Heart left ventricle (tissue), 16 donors: ENCODE results near the gene ASF1B. TPM values are rescaled to one million over a fixed set of nuclear protein-coding genes. Genes with fewer than 3 reads are reported as not detected.

ENCODE experiments used
- ATAC-seq, 4 donors: fragments of 200-7000 bp; cut with Tn5 transposase; one replicate each; pipeline ENCODE4 v1.9.1; 2020 to 2022; ENCODE audit warnings: moderate library complexity in 4 of 4, mild to moderate bottlenecking in 3 of 4, moderate number of reproducible peaks in 1 of 4
- DNase-seq, 5 donors: peaks; one replicate each; pipeline ENCODE4 v3.0.0-alpha.2; 2020
- H3K27ac ChIP-seq, 12 donors: fragments of 200-600 bp; sonication (generic) in 4 of 12; one replicate each; pipeline versions ENCODE4 v1.5.0 to v1.8.0; 2016 to 2022; ENCODE audit warnings: mild to moderate bottlenecking in 2 of 12
- H3K27me3 ChIP-seq, 9 donors: fragments of 200-600 bp; sonication (generic) in 2 of 9; one replicate each; pipeline versions ENCODE4 v1.5.1 to v1.8.0; 2016 to 2022; ENCODE audit warnings: mild to moderate bottlenecking in 3 of 9
- H3K36me3 ChIP-seq, 9 donors: fragments of 200-600 bp; sonication (generic) in 2 of 9; one replicate each; pipeline versions ENCODE4 v1.5.0 to v1.8.0; 2018 to 2022; ENCODE audit warnings: mild to moderate bottlenecking in 2 of 9
- H3K4me1 ChIP-seq, 12 donors: fragments of 200-600 bp; sonication (generic) in 4 of 12; one replicate each; pipeline versions ENCODE4 v1.5.0 to v1.8.0; 2016 to 2022; ENCODE audit warnings: mild to moderate bottlenecking in 3 of 12
- H3K4me3 ChIP-seq, 12 donors: fragments of 200-600 bp; sonication (generic) in 4 of 12; one replicate each; pipeline versions ENCODE4 v1.5.0 to v1.8.0; 2017 to 2022; ENCODE audit warnings: mild to moderate bottlenecking in 9 of 12, moderate library complexity in 4 of 12
- H3K9me3 ChIP-seq, 12 donors: fragments of 200-600 bp; sonication (generic) in 4 of 12; one replicate each; pipeline versions ENCODE4 v1.5.0 to v1.8.0; 2016 to 2022; ENCODE audit warnings: mild to moderate bottlenecking in 1 of 12
- POLR2A ChIP-seq, 2 donors: fragments of 450-650 bp; IDR thresholded peaks; one replicate each; pipeline ENCODE4 v1.6.1; 2017; ENCODE audit warnings: antibody characterized with exemption in 2 of 2, mild to moderate bottlenecking in 2 of 2, moderate library complexity in 2 of 2
- WGBS, 4 donors: extraction: QIAGEN DNeasy Blood & Tissue Kit in 2 of 4; methylation state at CpG; one replicate each; pipeline versions ENCODE4 v1.1.5 to v1.1.7; 2013 to 2018; 5-methylcytosine and 5-hydroxymethylcytosine counted together
- intact Hi-C, 10 donors: fragments of 100-400 bp; cut with DNase I; formaldehyde crosslinking; loops; one replicate each; pipeline versions ENCODE4 v1.11.1 to v1.14.2; 2022
- polyA plus RNA-seq, 2 donors: library from polyadenylated mRNA; stranded (reverse); fragments of 200-250 nt; gene quantifications; one replicate each; pipeline ENCODE4 v1.2.3, GENCODE V29; 2013
- total RNA-seq, 9 donors: library from RNA; depleted of rRNA in 2 of 9; stranded (reverse); fragments of >200 nt in 2 of 9; fragmentation: NEBNext Ultra II Directional in 3 of 9; extraction: Animal tissue kit (Norgen Biotek cat#: 25700) in 3 of 9; gene quantifications; one replicate each; pipeline versions ENCODE4 v1.1.0 to v1.2.4, GENCODE V29; 2016 to 2023
- TF ChIP-seq, protein P1 (sequence below), 12 donors: fragments of 200-600 bp; sonication (generic) in 4 of 12; IDR thresholded peaks; one replicate each; pipeline versions ENCODE4 v1.5.0 to v1.8.0; 2018 to 2022; ENCODE audit warnings: antibody characterized with exemption in 12 of 12, mild to moderate bottlenecking in 5 of 12
- donor health status: ischemic (EF 13 %, LVEDD 7.1; RV severe dilation, severe dysfunction).
- donor health status: healthy with polysubstance abuse.
- donor health status: DM: no; HTN: yes; CAD: no.
- donor health status: DM: no; HTN: no; CAD: no.
- donor health status: ischemic (EF 25% LVEDD 6.9; RV normal size, moderate dysfunction).
- donor health status: ischemic (EF 25% LVEDD 5.7; RV mildly dilated, moderate dysfunction).
- donor health status: healthy.
- donor health status: DM: yes; HTN: yes; CAD: no.
- donor health status: ischemic (EF 35%, LVEDD 5.7; RV mildly dilated, moderate dysfunction).
- donor health status: nonischemic (EF 11% LVEDD 7.7; RV severe dilation, severe dysfunction).
- donor health status: DM: yes; HTN: yes; CAD: no.
- donor health status: PGD.
- donor health status: ischemic (EF 29% LVEDD 5.4; RV normal size, mild dysfunction).
- donor health status: nonischemic (EF 23%, LVEDD 6.1; RV moderate dilation, normal function).

The ASF1B gene
- total and polyA plus RNA-seq, 11 donors: 0.19 to 7.0 (median 0.91) TPM

DNA sequence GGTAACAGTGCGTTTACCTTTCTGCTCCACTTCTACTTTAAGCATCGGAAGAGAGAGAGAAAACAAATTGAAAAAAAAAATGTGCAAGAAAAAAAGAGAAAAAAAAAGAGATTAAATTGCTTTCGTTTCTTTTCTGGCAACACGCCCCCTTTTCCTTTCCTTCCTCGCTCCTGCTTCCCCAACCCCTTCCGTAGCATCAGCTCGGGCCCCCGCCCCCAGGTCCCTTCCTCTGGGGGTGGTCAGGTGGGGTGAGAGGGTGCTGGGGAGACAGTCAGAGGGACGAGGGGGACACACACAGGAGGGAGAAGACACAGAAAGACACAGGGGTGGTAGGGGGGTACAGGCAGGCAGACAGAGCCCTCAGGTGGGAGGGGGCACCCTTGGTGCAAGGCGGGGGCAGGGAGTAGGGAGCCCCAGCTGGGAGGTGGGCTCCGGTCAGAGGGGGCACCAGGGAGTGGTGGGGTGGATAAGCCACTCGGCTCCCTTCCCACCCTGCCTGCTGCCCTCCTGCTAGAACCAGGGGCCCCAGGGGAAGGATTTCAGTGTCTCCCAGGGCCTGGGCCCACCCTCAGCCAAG is 30.7 kb upstream of the ASF1B start:
- Histone ChIP-seq H3K9me3 (no peaks in the 10 kb centered on the region), H3K27ac (peak overlapping the region in 8 of 12 donors; percentile 16 to 66 (median 54)), H3K36me3 (peaks cover 0 to 35% (median 23%) of the 10 kb centered on the region in 9 donors), H3K27me3 (no peaks in the 10 kb centered on the region), H3K4me1 (peaks cover 0 to 23% (median 13%) of the 10 kb centered on the region in 12 donors), H3K4me3 (peak overlapping the region in 8 of 12 donors; percentile 4 to 34 (median 14))
- no peak for DNase-seq
- intact Hi-C loops: no loop called here
- TF ChIP-seq, protein P1, sequence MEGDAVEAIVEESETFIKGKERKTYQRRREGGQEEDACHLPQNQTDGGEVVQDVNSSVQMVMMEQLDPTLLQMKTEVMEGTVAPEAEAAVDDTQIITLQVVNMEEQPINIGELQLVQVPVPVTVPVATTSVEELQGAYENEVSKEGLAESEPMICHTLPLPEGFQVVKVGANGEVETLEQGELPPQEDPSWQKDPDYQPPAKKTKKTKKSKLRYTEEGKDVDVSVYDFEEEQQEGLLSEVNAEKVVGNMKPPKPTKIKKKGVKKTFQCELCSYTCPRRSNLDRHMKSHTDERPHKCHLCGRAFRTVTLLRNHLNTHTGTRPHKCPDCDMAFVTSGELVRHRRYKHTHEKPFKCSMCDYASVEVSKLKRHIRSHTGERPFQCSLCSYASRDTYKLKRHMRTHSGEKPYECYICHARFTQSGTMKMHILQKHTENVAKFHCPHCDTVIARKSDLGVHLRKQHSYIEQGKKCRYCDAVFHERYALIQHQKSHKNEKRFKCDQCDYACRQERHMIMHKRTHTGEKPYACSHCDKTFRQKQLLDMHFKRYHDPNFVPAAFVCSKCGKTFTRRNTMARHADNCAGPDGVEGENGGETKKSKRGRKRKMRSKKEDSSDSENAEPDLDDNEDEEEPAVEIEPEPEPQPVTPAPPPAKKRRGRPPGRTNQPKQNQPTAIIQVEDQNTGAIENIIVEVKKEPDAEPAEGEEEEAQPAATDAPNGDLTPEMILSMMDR (IDR thresholded peaks at IDR 0.05): no peak
- no peak for TF ChIP-seq POLR2A (IDR thresholded peaks at IDR 0.05)
- peak in 1 of 4 donors; percentile 20 for ATAC-seq
- WGBS, 4 donors: 52 to 66% (median 58%) methylated on average over 12 of the region's 12 CpGs

DNA sequence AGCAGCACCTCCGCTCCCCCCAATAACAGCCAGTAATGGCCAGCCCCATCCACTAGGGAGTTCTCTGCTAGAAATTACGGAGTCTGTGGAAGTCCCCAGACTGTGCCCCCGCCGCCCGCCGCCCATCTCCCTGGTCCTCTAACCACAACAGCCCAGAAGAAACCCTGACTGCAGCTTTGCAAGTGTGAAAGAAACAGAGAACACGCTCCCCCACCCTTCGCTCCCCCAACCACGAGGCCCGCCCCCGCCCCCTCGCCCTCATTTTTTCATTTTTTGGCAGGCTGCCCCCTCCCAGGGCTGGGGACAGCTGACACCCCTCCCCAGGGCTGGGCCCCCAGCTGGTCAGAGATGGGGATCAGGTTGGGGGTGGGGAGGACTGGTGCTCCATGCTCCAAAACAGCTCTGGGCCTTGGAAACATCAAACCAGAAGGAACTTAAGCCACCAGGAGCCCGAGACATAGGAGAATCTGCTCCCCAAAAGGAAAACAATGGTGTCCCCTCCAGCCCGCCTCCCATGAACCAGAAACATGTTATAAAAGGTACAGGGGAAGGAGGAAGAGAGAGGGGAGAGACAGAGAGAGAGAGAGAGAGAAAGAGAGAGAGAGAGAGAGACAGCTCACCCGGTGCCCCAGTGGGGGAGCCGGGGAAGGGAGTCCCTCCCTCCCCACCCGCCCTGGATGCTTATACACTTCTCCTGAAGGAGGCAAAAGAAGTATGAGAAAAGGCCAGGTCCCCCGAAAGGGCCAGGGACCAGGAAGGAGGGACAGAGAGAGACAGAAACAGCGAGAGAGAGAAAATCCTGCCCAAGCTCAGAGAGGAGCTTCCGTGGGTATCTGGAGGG is 29.8 kb upstream of the ASF1B start:
- no peaks in the 10 kb centered on the region for H3K9me3 ChIP-seq
- DNase-seq (no peak), ATAC-seq (no peak)
- no peaks in the 10 kb centered on the region for H3K27me3 ChIP-seq
- peaks cover 0 to 27% (median 14%) of the 10 kb centered on the region in 9 donors for H3K36me3 ChIP-seq
- TF ChIP-seq, protein P1 (IDR thresholded peaks at IDR 0.05): no peak
- no peak for TF ChIP-seq POLR2A (IDR thresholded peaks at IDR 0.05)
- H3K4me3 ChIP-seq: peak overlapping the region in 1 of 12 donors; percentile 26
- 68 to 77% (median 75%) methylated on average over 20 of the region's 20 CpGs for WGBS, 4 donors
- H3K4me1 ChIP-seq: peaks cover 0 to 23% (median 13%) of the 10 kb centered on the region in 12 donors
- H3K27ac ChIP-seq: peak overlapping the region in 1 of 12 donors; percentile 66
- intact Hi-C loops: no loop called here

DNA sequence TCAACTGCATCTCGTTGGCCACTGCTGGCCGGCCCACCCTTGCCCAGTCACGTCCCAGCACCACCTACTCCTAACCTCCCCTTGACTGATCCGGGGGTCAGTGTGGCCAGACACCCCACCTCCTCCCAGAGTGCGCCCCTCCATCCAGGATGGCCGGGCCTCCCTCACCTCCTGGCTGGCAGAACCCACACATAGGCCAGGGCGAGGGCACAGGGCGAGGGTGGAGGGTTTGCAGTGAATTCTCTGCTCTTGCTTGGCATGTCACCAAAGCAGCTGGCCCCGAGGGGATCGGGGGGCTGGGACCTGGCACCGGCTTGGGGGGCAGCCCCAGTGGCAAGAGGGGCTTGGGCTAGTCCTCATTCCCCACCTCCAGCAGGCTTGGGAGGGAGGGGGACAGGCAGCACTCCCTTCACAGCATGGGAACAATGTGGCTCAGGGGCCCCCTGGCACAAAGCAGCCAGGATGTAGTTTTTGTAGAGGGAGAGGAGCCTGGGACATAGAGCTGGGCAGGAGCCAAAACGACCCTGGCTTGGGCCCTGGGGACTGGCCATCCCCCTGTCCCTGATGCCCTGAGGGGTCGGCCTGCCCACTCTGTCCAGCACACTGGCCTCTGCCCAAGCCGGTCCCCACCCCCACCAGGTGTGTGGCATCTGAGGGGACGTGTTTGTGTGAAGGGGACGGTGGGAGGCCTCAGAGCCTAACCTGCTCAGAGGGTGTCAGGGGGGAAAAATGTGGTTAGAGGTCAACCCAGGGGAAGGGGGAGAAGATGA is 28.5 kb upstream of the ASF1B start:
- intact Hi-C loops: no loop called here
- peaks cover 0 to 14% (median under 1%) of the 10 kb centered on the region in 9 donors for H3K36me3 ChIP-seq

More for the DNA sequence above, 28.5 kb upstream of the ASF1B start:
- no peak for TF ChIP-seq POLR2A (IDR thresholded peaks at IDR 0.05)
- TF ChIP-seq, protein P1 (IDR thresholded peaks at IDR 0.05): no peak
- H3K9me3 ChIP-seq: no peaks in the 10 kb centered on the region
- DNase-seq (no peak), ATAC-seq (no peak)
- peaks cover 0 to 23% (median 13%) of the 10 kb centered on the region in 12 donors for H3K4me1 ChIP-seq
- no peaks in the 10 kb centered on the region for H3K27me3 ChIP-seq
- 80 to 84% (median 82%) methylated on average over 7 to 16 of the region's 16 CpGs for WGBS, 4 donors
- H3K4me3 ChIP-seq: no peak overlapping the region
- no peak overlapping the region for H3K27ac ChIP-seq
